Lower lobe of right lung (tissue), 2 donors: ENCODE data around the gene SDF4. TPM values are rescaled to one million over a fixed set of nuclear protein-coding genes. Genes with fewer than 3 reads are reported as not detected.
A peak's percentile ranks its signal among the peaks of the same experiment; 100 is the strongest.

Source experiments
- ATAC-seq, 2 donors: fragments of 200-7000 bp; cut with Tn5 transposase; one replicate each; pipeline ENCODE4 v1.9.1; 2020 to 2022; ENCODE audit warnings: mild to moderate bottlenecking in 2 of 2, moderate library complexity in 2 of 2
- DNase-seq: peaks from one replicate; pipeline ENCODE4 v3.0.0-alpha.2; 2020
- H3K27ac ChIP-seq: fragments of 200-600 bp; one replicate; pipeline ENCODE4 v1.8.0; 2022
- H3K27me3 ChIP-seq: fragments of 200-600 bp; one replicate; pipeline ENCODE4 v1.8.0; 2022; ENCODE audit warnings: low read depth
- H3K36me3 ChIP-seq: fragments of 200-600 bp; one replicate; pipeline ENCODE4 v1.8.0; 2022; ENCODE audit warnings: mild to moderate bottlenecking
- H3K4me1 ChIP-seq: fragments of 200-600 bp; one replicate; pipeline ENCODE4 v1.8.0; 2022
- H3K4me3 ChIP-seq: fragments of 200-600 bp; one replicate; pipeline ENCODE4 v1.8.0; 2022; ENCODE audit warnings: mild to moderate bottlenecking
- H3K9me3 ChIP-seq: fragments of 200-600 bp; one replicate; pipeline ENCODE4 v1.8.0; 2022
- CTCF ChIP-seq: fragments of 200-600 bp; IDR thresholded peaks from one replicate; pipeline ENCODE4 v1.8.0; 2022; ENCODE audit warnings: antibody characterized with exemption, mild to moderate bottlenecking
- intact Hi-C: fragments of 100-400 bp; cut with DNase I; formaldehyde crosslinking; loops from one replicate; pipeline ENCODE4 v1.11.0; 2022
- total RNA-seq: library from RNA; stranded (reverse); fragmentation: NEBNext Ultra II Directional; extraction: Animal tissue kit (Norgen Biotek cat#: 25700); gene quantifications from one replicate; pipeline ENCODE4 v1.2.1, GENCODE V29; 2021
- donor health status: DM: no; HTN: yes; CAD: no; lungs with severe emphysema.

SDF4 gene
- total RNA-seq, 1 donor from 2014 or later, result 127 TPM

GRCh38 chr1:1246577-1247340 lies 15.0 kb upstream of the SDF4 start, which contains the start of gene C1QTNF12:
TSS of gene C1QTNF12 (minus strand) at chr1:1246722. CDS start at chr1:1246690, 32 bp downstream.
- DNase-seq (no peak), ATAC-seq (peak in 1 of 2 donors; percentile 18)
- Histone ChIP-seq H3K4me3 (no peak within 1 kb of the TSS), H3K27me3 (peaks cover 42% of the 10 kb centered on the region), H3K9me3 (no peaks in the 10 kb centered on the region), H3K4me1 (no peaks in the 10 kb centered on the region), H3K36me3 (no peaks in the 10 kb centered on the region), H3K27ac (no peak within 1 kb of the TSS)
- intact Hi-C loops, result no loop called here
- no peak for TF ChIP-seq CTCF

DNA sequence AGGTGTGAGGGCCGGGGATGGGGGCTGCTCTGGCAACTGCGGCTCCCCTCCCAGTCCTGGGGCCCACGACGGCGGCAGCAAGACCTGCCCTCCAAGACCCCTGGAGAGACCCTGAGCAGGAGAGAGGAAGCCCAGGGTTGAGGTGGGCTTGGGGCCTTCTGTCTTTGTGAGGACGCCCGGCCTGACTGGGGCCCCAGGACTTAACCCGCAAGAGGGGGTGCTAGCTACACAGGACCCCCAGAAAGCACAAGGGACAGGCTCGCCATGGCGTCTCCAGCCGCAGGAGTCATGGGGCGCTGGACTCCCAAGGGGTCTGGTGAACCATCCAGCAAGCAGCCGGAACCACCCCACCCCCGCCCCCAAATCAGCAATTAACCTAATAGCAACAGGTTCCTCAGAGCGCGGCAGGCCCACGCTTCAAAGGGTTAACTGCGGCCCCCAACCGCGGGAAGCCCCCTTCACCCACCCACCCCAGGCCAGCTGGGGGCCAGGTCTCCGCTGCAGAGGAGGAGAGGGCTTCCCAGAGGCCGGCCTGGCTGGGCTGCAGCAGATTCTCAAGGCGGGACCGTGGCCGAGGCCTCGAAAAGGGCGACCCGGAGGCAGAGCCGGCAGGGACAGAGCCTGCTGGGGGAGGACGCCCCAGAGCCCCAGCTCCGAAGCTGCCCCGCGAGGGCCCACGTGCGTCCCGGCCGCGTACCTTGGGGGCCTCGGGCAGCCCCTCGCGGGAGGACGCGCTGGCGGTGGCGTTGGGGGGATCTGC lies 14.2 kb upstream of the SDF4 start:
- DNase-seq (no peak), ATAC-seq (no peak)
- Histone ChIP-seq H3K4me3 (no peak overlapping the region), H3K4me1 (no peaks in the 10 kb centered on the region), H3K27me3 (peaks cover 47% of the 10 kb centered on the region), H3K27ac (no peak overlapping the region), H3K36me3 (no peaks in the 10 kb centered on the region), H3K9me3 (no peaks in the 10 kb centered on the region)
- TF ChIP-seq CTCF, result no peak
- intact Hi-C loops, result no loop called here

DNA sequence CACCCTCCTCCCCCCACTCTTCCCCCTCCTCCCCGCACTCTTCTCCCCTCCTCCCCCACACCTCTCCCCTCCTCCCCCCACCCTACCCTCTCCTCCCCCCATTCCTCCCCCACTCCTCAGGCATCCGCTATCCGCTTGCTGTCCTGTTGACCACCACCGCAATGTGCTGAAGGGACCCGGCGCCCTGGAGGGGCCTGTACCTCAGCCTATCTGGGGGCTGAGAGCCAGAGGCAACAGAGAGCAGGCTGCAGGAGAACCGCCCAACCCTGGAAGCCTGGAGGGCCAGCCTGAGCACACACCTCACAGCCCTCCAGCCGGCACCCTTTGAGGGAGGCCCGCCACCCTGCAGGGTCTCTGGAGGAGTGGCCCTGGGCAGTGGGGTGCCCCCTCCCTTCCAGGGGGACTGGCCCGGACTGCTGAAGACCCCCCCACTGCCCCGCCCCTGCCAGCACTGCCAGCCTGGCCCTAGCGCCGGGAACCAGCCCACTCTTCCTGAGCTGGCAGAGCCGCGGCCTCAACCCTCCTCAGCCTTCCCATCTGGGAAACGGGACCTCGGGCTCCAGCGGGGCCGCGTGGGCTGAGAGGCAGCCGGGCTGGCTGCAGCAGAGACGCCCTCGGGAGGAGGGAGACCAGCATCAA lies 13.5 kb upstream of the SDF4 start:
- DNase-seq (no peak), ATAC-seq (no peak)
- Histone ChIP-seq H3K27ac (no peak overlapping the region), H3K27me3 (peaks cover 47% of the 10 kb centered on the region), H3K9me3 (no peaks in the 10 kb centered on the region), H3K36me3 (no peaks in the 10 kb centered on the region), H3K4me1 (no peaks in the 10 kb centered on the region), H3K4me3 (no peak overlapping the region)
- TF ChIP-seq CTCF, result no peak
- intact Hi-C loops, result no loop called here

DNA sequence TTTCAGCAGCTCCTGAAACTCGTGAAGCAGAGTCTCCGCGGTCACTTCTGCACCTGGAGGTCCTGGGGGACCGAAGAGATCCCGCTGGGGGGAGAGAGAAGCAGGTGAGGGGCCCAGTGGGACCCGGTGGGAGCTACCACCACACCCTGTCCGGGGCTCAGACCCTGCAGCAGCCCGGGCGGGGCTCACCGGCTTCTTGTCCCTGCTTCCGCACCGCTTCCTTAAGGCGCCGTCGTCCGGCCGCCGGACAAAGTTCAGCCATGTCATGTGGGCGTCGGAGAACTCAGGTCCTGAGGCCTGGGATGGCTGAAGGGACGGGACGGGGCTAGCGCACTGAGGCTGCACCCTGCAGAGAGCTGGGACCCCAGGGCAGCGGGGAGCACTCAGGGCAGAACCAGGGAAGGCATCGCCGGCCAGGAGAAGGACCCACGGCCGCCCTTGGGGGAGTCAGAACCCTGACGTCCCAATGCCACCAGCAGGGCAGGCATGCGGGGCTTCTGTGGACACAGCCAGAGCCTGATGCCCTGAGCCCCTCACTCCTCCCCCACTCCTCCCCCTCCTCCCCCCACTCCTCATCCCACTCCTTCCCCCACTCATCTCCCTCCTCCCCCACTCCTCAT lies 12.5 kb upstream of the SDF4 start:
- Histone ChIP-seq H3K4me1 (no peaks in the 10 kb centered on the region), H3K36me3 (no peaks in the 10 kb centered on the region), H3K4me3 (no peak overlapping the region), H3K9me3 (no peaks in the 10 kb centered on the region), H3K27me3 (peaks cover 51% of the 10 kb centered on the region), H3K27ac (no peak overlapping the region)
- ATAC-seq (no peak), DNase-seq (no peak)
- intact Hi-C loops, result no loop called here
- TF ChIP-seq CTCF, result no peak

DNA sequence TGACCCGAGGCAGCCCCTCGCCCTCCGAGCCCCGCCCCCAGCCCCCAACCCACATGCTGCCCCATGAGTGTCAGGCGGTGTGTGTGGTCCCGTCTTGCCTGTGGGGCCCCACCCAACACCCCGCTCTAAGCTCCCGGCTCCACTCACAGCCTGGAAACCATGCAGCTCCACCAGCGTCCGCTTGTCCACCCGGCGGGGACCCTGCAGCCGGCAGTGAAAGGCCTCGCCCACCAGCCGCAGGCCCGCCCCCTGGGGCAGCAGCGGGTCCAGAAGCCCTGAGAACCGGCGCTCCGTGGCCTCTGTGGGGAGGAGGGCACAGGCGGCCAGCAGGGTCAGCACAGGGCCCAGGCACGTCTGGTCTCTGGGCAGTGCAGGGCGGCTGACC lies 12.0 kb upstream of the SDF4 start:
- no peaks in the 10 kb centered on the region for H3K9me3 ChIP-seq
- H3K4me3 ChIP-seq, result no peak overlapping the region
- H3K27me3 ChIP-seq, result peaks cover 56% of the 10 kb centered on the region
- no peaks in the 10 kb centered on the region for H3K4me1 ChIP-seq
- H3K27ac ChIP-seq, result no peak overlapping the region
- intact Hi-C loops, result no loop called here
- TF ChIP-seq CTCF, result no peak
- H3K36me3 ChIP-seq, result no peaks in the 10 kb centered on the region
- DNase-seq (no peak), ATAC-seq (no peak)
